Erythroblast (primary cell): ENCODE results near the gene KRT73.

ENCODE experiments used
- DNase-seq, 2 experiments: peaks; one replicate each; lab custom pipeline; 2025; lab: John Stamatoyannopoulos, UW
- GATA1 ChIP-seq: IDR thresholded peaks from 2 replicates; pipeline ENCODE4 v1.6.1; 2011; ENCODE audit warnings: low read depth, mild to moderate bottlenecking, control low read depth, low read length, moderate library complexity
- POLR2A ChIP-seq: IDR thresholded peaks from 2 replicates; pipeline ENCODE4 v1.6.1; 2011; ENCODE audit warnings: mild to moderate bottlenecking, low read length

The KRT73 gene

GRCh38 chr12:52636592-52637258 is 18.4 kb upstream of the KRT73 start:
- no peak for TF ChIP-seq GATA1
- TF ChIP-seq POLR2A, result no peak
- no peak for DNase-seq

GRCh38 chr12:52636189-52636588 is 17.8 kb upstream of the KRT73 start:
- TF ChIP-seq GATA1 (no peak), POLR2A (no peak)
- DNase-seq, result no peak

- no peak for DNase-seq
- TF ChIP-seq GATA1, result no peak
- TF ChIP-seq POLR2A, result no peak
These were observed 16.1 kb upstream of the KRT73 start for GRCh38 chr12:52634266-52635056.

- TF ChIP-seq GATA1 (no peak), POLR2A (no peak)
- DNase-seq, result no peak
These were observed 15.0 kb upstream of the KRT73 start for GRCh38 chr12:52633383-52633782.

GRCh38 chr12:52632656-52633055 is 14.3 kb upstream of the KRT73 start:
- DNase-seq, result no peak
- TF ChIP-seq POLR2A (no peak), GATA1 (no peak)

GRCh38 chr12:52631676-52632459 is 13.5 kb upstream of the KRT73 start:
- TF ChIP-seq POLR2A, result no peak
- no peak for TF ChIP-seq GATA1
- DNase-seq, result no peak

- TF ChIP-seq POLR2A (no peak), GATA1 (no peak)
- DNase-seq, result no peak
These were observed 12.9 kb upstream of the KRT73 start for GRCh38 chr12:52631264-52631663.

GRCh38 chr12:52630599-52631200 is 12.3 kb upstream of the KRT73 start:
- DNase-seq, result no peak
- TF ChIP-seq POLR2A (no peak), GATA1 (no peak)

GRCh38 chr12:52630008-52630500 is 11.7 kb upstream of the KRT73 start:
- TF ChIP-seq GATA1 (no peak), POLR2A (no peak)
- no peak for DNase-seq

GRCh38 chr12:52629281-52630007 is 11.1 kb upstream of the KRT73 start:
- no peak for TF ChIP-seq GATA1
- TF ChIP-seq POLR2A, result no peak
- no peak for DNase-seq

GRCh38 chr12:52628841-52629240 is 10.5 kb upstream of the KRT73 start:
- TF ChIP-seq GATA1 (no peak), POLR2A (no peak)
- no peak for DNase-seq

- TF ChIP-seq GATA1 (no peak), POLR2A (no peak)
- no peak for DNase-seq
These were observed 9.8 kb upstream of the KRT73 start for GRCh38 chr12:52628111-52628507.

GRCh38 chr12:52627395-52628110 is 9.2 kb upstream of the KRT73 start:
- no peak for DNase-seq
- no peak for TF ChIP-seq GATA1
- TF ChIP-seq POLR2A, result no peak
